ENCODE measurements around the gene TMEM242.

DNA sequence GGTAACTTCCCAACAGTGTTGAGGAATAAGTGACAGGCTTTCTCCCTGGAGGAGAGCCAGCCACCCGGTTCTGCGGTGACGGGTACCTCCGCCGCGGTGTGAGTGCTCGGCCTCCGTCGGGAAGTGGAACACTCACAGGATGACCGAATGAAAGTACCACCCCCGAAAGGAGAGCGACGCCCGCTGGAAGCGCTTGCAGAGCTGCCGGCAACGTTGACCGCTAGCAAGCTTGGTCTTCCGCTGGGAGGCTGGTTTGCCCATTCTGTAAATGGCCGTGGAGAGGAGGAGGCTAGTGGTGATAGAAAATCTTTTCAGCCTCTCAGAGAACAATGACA lies 614 bp upstream of the TMEM242 start:
- TF ChIP-seq EP300 (IDR thresholded peaks at IDR 0.05) = no peak
- TF ChIP-seq, protein P1, sequence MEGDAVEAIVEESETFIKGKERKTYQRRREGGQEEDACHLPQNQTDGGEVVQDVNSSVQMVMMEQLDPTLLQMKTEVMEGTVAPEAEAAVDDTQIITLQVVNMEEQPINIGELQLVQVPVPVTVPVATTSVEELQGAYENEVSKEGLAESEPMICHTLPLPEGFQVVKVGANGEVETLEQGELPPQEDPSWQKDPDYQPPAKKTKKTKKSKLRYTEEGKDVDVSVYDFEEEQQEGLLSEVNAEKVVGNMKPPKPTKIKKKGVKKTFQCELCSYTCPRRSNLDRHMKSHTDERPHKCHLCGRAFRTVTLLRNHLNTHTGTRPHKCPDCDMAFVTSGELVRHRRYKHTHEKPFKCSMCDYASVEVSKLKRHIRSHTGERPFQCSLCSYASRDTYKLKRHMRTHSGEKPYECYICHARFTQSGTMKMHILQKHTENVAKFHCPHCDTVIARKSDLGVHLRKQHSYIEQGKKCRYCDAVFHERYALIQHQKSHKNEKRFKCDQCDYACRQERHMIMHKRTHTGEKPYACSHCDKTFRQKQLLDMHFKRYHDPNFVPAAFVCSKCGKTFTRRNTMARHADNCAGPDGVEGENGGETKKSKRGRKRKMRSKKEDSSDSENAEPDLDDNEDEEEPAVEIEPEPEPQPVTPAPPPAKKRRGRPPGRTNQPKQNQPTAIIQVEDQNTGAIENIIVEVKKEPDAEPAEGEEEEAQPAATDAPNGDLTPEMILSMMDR (IDR thresholded peaks at IDR 0.05) = no peak
